ENCODE data around the gene ACTR3.

Gene ACTR3

DNA sequence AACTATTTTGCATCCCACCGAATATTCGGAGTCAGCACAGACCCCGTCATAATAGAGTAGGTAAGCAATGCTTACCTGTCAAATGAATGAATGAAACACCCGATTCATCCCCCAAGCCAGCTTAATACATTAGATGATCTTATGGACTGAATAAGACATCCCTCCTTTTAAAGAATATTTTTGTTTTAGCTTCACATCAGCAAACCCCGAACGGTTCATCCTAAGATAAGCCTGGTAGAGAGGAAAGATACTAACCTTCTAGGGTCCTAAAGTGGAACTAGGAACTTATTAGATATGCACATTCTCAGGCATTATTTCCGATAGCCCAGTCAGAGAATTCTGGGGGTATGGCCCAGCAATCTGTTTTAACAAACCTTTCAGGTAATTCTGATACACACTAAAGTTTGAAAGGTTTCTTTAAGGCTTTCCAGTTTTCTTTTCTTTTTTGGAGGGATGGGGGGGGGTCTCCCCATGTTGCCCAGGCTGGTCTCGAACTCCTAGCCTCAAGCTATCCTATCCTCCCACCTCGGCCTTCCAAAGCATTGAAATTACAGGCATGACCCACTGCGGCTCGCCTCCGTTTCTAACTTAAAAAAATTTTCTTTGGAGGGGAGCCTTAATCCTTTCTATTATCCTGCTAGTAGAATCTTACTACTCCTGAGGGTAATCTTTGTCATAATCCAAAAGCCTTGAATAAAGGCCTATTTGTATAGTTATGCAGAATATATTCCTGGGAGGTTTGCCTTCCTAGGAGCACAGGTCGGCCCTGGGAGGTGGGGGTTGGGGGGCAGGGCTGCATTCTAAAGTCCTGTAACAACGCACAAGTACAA lies 1.0 kb upstream of the ACTR3 start:
- TF ChIP-seq, protein P1, sequence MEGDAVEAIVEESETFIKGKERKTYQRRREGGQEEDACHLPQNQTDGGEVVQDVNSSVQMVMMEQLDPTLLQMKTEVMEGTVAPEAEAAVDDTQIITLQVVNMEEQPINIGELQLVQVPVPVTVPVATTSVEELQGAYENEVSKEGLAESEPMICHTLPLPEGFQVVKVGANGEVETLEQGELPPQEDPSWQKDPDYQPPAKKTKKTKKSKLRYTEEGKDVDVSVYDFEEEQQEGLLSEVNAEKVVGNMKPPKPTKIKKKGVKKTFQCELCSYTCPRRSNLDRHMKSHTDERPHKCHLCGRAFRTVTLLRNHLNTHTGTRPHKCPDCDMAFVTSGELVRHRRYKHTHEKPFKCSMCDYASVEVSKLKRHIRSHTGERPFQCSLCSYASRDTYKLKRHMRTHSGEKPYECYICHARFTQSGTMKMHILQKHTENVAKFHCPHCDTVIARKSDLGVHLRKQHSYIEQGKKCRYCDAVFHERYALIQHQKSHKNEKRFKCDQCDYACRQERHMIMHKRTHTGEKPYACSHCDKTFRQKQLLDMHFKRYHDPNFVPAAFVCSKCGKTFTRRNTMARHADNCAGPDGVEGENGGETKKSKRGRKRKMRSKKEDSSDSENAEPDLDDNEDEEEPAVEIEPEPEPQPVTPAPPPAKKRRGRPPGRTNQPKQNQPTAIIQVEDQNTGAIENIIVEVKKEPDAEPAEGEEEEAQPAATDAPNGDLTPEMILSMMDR (IDR thresholded peaks at IDR 0.05; ENCODE audit: insufficient read depth, missing control alignments), result no peak
- FAIRE-seq, result no peak
- DNase-seq (ENCODE audit: insufficient read length, low spot score), result no peak

DNA sequence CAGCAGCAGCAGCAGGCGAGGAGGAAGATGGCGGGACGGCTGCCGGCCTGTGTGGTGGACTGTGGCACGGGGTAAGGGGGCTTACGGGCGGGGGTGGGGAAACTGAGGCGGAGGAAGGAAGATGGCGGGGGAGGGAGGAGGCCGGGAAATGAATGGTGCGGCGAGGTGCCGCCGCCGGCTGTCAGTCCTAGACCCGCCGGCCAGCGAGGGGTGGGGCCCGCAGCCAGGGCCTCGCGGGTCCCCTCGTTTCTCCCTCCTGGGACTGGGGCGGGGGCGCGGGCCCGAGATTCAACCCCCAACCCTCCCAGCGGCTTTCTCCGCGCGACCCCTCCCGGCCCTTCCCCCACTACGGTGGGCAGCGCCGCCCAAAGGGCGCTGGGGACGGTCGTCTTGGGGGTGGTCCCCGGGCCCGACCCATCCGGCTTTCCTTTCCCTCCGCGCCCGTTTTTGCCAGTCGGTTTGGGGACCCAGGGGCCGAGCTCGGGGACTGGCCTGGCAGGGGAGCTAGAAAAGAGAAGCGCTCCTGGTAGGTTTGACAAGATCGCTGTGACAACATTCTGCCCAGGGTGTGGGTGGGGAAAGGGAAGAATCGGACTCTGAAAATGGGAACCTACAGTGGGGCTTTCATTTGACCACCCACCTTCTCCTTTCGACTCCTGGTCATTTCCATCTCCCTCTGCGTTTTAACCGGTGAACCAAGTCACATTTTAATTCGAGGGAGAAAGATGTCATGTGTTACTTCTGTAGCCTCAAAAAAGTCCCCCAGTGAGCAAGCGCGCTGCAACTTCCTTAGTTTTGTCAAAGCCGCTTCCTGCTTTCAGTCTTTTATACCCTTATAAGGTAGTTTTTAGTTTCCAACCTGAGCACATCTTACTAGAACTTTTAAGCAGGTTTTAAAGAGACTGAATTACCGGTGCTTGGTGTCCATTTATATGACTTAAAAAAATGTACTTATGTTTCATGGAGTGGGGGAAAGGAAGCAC lies 655 bp downstream of the ACTR3 start:
- TF ChIP-seq, protein P1 (IDR thresholded peaks at IDR 0.05; ENCODE audit: insufficient read depth, missing control alignments), result no peak
- FAIRE-seq, result no peak

GRCh38 chr2:113891265-113891959 lies 1.5 kb downstream of the ACTR3 start:
- DNase-seq (ENCODE audit: insufficient read length, low spot score) (no peak), FAIRE-seq (no peak)
- TF ChIP-seq, protein P1 (IDR thresholded peaks at IDR 0.05; ENCODE audit: insufficient read depth, missing control alignments), result no peak

More for the DNA sequence above, 655 bp downstream of the ACTR3 start:
- no peak for DNase-seq (ENCODE audit: insufficient read length, low spot score)

DNA sequence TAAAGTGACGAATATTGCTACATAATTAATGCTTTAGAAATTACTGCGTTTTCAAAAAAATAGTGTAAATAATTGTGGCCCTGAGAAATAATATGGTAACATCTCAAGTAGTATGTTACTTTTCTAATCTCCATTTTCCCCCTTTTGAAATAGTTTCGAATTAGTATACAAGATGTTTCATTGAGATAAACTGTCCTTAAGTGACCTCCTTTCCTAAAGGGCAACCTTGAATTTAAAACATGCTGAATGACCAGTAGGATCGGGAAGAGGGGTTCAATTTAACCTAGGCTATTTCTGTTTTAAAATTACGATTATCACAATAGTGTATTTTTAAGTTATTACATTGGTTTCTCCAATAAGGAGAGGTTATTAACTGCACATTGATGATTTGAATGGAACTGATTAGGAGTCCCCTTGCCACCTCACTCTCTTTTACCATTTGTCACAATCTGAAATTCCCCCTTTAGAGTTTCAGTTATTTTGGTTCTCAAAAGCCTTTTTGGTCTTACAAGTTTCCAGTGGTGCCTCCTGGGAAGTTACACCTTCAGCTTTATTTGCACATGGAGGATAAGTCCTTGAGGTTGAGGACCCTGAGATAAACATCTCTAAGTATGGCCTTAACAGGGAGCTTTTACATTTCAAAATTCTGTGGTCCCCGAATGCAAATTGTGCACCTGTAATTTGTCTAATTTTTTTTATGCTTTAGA lies 2.3 kb downstream of the ACTR3 start:
- TF ChIP-seq, protein P1 (IDR thresholded peaks at IDR 0.05; ENCODE audit: insufficient read depth, missing control alignments), result no peak
- no peak for FAIRE-seq
- DNase-seq (ENCODE audit: insufficient read length, low spot score), result no peak

GRCh38 chr2:113894156-113894743 lies 4.4 kb downstream of the ACTR3 start:
- DNase-seq (ENCODE audit: insufficient read length, low spot score) (no peak), FAIRE-seq (no peak)
- TF ChIP-seq, protein P1 (IDR thresholded peaks at IDR 0.05; ENCODE audit: insufficient read depth, missing control alignments), result no peak

GRCh38 chr2:113895301-113895700 lies 5.4 kb downstream of the ACTR3 start:
- TF ChIP-seq, protein P1 (IDR thresholded peaks at IDR 0.05; ENCODE audit: insufficient read depth, missing control alignments), result no peak
- FAIRE-seq (no peak), DNase-seq (ENCODE audit: insufficient read length, low spot score) (no peak)
